ENCODE measurements around the gene EPB42. TPM values are rescaled to one million over a fixed set of nuclear protein-coding genes. Genes with fewer than 3 reads are reported as not detected.
"Not testable (repeated sequence)": the region's sequence is repeated elsewhere in the genome, so short reads cannot be mapped to it uniquely, and the experiment has no call there.

EPB42 gene
- total and polyA plus RNA-seq, 2 experiments from 2014 or later: not detected

DNA sequence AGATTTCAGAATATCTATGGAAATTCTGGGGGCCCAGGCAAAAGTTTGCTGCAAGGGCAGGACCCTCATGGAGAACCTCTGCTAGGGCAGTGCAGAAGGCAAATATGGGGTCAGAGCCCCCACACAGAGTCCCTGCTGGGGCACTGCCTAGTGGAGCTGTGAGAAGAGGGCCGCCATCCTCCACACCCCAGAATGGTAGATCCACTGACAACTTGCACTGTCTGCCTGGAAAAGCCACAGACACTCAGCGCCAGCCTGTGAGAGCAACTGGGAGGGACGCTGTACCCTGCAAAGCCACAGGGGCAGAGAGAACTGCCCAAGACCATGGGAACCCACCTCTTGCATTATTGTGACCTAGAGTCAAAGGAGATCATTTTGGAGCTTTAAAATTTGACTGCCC, 21.8 kb downstream of the EPB42 start (continued):
- TF ChIP-seq, protein P1, sequence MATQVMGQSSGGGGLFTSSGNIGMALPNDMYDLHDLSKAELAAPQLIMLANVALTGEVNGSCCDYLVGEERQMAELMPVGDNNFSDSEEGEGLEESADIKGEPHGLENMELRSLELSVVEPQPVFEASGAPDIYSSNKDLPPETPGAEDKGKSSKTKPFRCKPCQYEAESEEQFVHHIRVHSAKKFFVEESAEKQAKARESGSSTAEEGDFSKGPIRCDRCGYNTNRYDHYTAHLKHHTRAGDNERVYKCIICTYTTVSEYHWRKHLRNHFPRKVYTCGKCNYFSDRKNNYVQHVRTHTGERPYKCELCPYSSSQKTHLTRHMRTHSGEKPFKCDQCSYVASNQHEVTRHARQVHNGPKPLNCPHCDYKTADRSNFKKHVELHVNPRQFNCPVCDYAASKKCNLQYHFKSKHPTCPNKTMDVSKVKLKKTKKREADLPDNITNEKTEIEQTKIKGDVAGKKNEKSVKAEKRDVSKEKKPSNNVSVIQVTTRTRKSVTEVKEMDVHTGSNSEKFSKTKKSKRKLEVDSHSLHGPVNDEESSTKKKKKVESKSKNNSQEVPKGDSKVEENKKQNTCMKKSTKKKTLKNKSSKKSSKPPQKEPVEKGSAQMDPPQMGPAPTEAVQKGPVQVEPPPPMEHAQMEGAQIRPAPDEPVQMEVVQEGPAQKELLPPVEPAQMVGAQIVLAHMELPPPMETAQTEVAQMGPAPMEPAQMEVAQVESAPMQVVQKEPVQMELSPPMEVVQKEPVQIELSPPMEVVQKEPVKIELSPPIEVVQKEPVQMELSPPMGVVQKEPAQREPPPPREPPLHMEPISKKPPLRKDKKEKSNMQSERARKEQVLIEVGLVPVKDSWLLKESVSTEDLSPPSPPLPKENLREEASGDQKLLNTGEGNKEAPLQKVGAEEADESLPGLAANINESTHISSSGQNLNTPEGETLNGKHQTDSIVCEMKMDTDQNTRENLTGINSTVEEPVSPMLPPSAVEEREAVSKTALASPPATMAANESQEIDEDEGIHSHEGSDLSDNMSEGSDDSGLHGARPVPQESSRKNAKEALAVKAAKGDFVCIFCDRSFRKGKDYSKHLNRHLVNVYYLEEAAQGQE (IDR thresholded peaks at IDR 0.05; ENCODE audit: unreplicated experiment): no peak
- TF ChIP-seq NANOG (IDR thresholded peaks at IDR 0.05; ENCODE audit: borderline replicate concordance) (no peak), STAT1 (IDR thresholded peaks at IDR 0.05; ENCODE audit: unreplicated experiment) (no peak), EZH2phosphoT487 (IDR thresholded peaks at IDR 0.05; ENCODE audit: unreplicated experiment) (no peak)

DNA sequence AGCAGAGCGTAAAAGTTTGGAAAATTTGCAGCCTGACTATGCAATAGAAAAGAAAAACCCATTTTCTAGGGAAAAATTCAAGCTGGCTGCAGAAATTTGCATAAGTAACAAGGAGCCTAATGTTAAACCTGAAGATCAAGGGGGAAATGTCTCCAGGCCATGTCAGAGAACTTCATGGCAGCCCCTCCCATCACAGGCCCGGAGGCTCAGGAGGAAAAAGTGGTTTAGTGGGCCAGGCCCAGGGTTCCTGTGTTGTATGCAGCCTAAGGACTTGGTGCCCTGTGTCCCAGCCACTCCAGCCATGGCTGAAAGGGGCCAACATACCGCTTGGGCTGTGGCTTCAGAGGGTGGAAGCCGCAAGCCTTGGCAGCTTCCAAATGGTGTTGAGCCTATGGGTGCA, 22.3 kb downstream of the EPB42 start:
- not testable (repeated sequence) for H3K27ac Mint-ChIP-seq; H3K36me3 ChIP-seq (ENCODE audit: insufficient read depth); H3K27me3 Mint-ChIP-seq (ENCODE audit: insufficient read depth, low read depth, poor library complexity); H3F3A ChIP-seq (replicated peaks; ENCODE audit: low read depth); H3K27ac ChIP-seq (ENCODE audit: low read depth); H4K20me1 ChIP-seq (replicated peaks; ENCODE audit: insufficient read depth); H3K9me2 ChIP-seq (ENCODE audit: insufficient read depth); H3K27me3 ChIP-seq (ENCODE audit: insufficient read depth); H3K79me2 ChIP-seq (replicated peaks; ENCODE audit: insufficient read depth); H3K4me3 ChIP-seq; H3K4me3 Mint-ChIP-seq; ATAC-seq; H3K4me1 Mint-ChIP-seq; DNase-seq (ENCODE audit: low spot score); H3K9me3 Mint-ChIP-seq; H3K4me1 ChIP-seq (ENCODE audit: insufficient read depth); H2AFZ ChIP-seq; H3K4me2 ChIP-seq
- peaks cover 16% of the 10 kb centered on the region for H3K36me3 Mint-ChIP-seq (ENCODE audit: low read depth)

DNA sequence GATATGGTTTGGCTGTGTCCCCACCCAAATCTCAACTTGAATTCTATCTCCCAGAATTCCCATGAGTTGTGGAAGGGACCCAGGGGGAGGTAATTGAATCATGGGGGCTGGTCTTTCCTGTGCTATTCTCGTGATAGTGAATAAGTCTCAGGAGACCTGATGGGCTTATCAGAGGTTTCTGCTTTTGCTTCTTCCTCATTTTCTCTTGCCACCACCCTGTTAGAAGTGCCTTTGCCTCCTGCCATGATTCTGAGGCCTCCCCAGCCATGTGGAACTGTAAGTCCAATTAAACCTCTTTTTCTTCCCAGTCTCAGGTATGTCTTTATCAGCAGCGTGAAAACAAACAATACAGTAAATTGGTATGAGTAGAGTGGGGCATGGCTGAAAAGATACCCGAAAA, 23.0 kb downstream of the EPB42 start:
- not testable (repeated sequence) for H3K36me3 ChIP-seq (ENCODE audit: insufficient read depth); H3K4me3 Mint-ChIP-seq; H4K20me1 ChIP-seq (replicated peaks; ENCODE audit: insufficient read depth); DNase-seq (ENCODE audit: low spot score); H3K9me2 ChIP-seq (ENCODE audit: insufficient read depth); H3K27ac Mint-ChIP-seq; ATAC-seq; H3K79me2 ChIP-seq (replicated peaks; ENCODE audit: insufficient read depth); H3K4me1 ChIP-seq (ENCODE audit: insufficient read depth); H3K4me2 ChIP-seq; H3K9me3 Mint-ChIP-seq; H3F3A ChIP-seq (replicated peaks; ENCODE audit: low read depth); H3K27ac ChIP-seq (ENCODE audit: low read depth); H2AFZ ChIP-seq; H3K4me1 Mint-ChIP-seq; H3K27me3 ChIP-seq (ENCODE audit: insufficient read depth); H3K4me3 ChIP-seq; H3K27me3 Mint-ChIP-seq (ENCODE audit: insufficient read depth, low read depth, poor library complexity)
- peaks cover 16% of the 10 kb centered on the region for H3K36me3 Mint-ChIP-seq (ENCODE audit: low read depth)
